Ishikawa (cell line): ENCODE results near the gene LDHD.

ENCODE experiments used
- CEBPB ChIP-seq: IDR thresholded peaks from 2 replicates; pipeline ENCODE4 v1.6.1; 2012
- CREB1 ChIP-seq: IDR thresholded peaks from 2 replicates; pipeline ENCODE4 v1.6.1; 2012; ENCODE audit warnings: low read depth
- EGR1 ChIP-seq: IDR thresholded peaks from 2 replicates; pipeline ENCODE4 v1.6.1; 2012
- EP300 ChIP-seq: IDR thresholded peaks from 2 replicates; pipeline ENCODE4 v1.6.1; 2012; ENCODE audit warnings: borderline replicate concordance
- FOXM1 ChIP-seq: IDR thresholded peaks from 2 replicates; pipeline ENCODE4 v1.6.1; 2012; ENCODE audit warnings: low read depth, borderline replicate concordance
- MAX ChIP-seq: IDR thresholded peaks from 2 replicates; pipeline ENCODE4 v1.6.1; 2012
- RAD21 ChIP-seq: IDR thresholded peaks from 2 replicates; pipeline ENCODE4 v1.6.1; 2012; ENCODE audit warnings: low read depth
- REST ChIP-seq: IDR thresholded peaks from 2 replicates; pipeline ENCODE4 v1.6.1; 2012; ENCODE audit warnings: low read depth, mild to moderate bottlenecking
- TAF1 ChIP-seq: IDR thresholded peaks from 2 replicates; pipeline ENCODE4 v1.6.1; 2012; ENCODE audit warnings: low read depth, mild to moderate bottlenecking
- TCF12 ChIP-seq: IDR thresholded peaks from 2 replicates; pipeline ENCODE4 v1.6.1; 2012; ENCODE audit warnings: low read depth
- TEAD4 ChIP-seq: IDR thresholded peaks from 2 replicates; pipeline ENCODE4 v1.6.1; 2012
- USF1 ChIP-seq: IDR thresholded peaks from 2 replicates; pipeline ENCODE4 v1.6.1; 2012
- YY1 ChIP-seq: IDR thresholded peaks from 2 replicates; pipeline ENCODE4 v1.6.1; 2012; ENCODE audit warnings: low read depth
- ZBTB7A ChIP-seq: IDR thresholded peaks from 2 replicates; pipeline ENCODE4 v1.6.1; 2012; ENCODE audit warnings: low read depth

GRCh38 chr16:75087375-75087979, 29.1 kb downstream of the LDHD start:
- TF ChIP-seq EP300, result no peak
- TF ChIP-seq FOXM1, result no peak
- no peak for TF ChIP-seq MAX
- TF ChIP-seq YY1, result no peak
- TF ChIP-seq CREB1, result no peak
- TF ChIP-seq EGR1, result no peak
- no peak for TF ChIP-seq REST
- TF ChIP-seq CEBPB, result no peak
- no peak for TF ChIP-seq TCF12
- no peak for TF ChIP-seq TAF1
- no peak for TF ChIP-seq RAD21
- TF ChIP-seq ZBTB7A, result no peak
- no peak for TF ChIP-seq TEAD4
- no peak for TF ChIP-seq USF1
